IMR-90 (cell line): ENCODE results near the gene C7orf57. TPM values are rescaled to one million over a fixed set of nuclear protein-coding genes. Genes with fewer than 3 reads are reported as not detected.

ENCODE experiments used
- ATAC-seq: fragments of 200-7000 bp; cut with Tn5 transposase; 2 replicates; pipeline ENCODE4 v1.9.1; 2020; ENCODE audit warnings: low read depth, mild to moderate bottlenecking, moderate library complexity
- BruUV-seq: library from RNA; stranded (reverse); fragments of 400-500 nt; replicated peaks from 2 replicates; lab custom pipeline; 2021; lab: Mats Ljungman, UMichigan
- CTCF ChIA-PET: fragments of 300-600 bp; formaldehyde crosslinking; extraction: SDS; loops from one replicate; lab custom pipeline; 2021; ENCODE audit warnings: antibody characterized with exemption; lab: Yijun Ruan, JAX
- POLR2A ChIA-PET: fragments of 300-600 bp; sonication (Branson Sonifier 250); formaldehyde crosslinking; loops from one replicate; lab custom pipeline; 2022; ENCODE audit warnings: antibody characterized with exemption; ENCODE audit not compliant: unreplicated experiment; lab: Charles Lee
- DNase-seq: peaks from one replicate; pipeline ENCODE4 v3.0.0; 2013
- H2AFZ ChIP-seq: replicated peaks from 2 replicates; pipeline ENCODE3; 2013; ENCODE audit warnings: low read length, mild to moderate bottlenecking; ENCODE audit not compliant: poor library complexity
- H2AK5ac ChIP-seq: 2 replicates; pipeline ENCODE4 v1.6.1; 2013; ENCODE audit warnings: low read depth, low read length, inconsistent platforms
- H2AK9ac ChIP-seq: replicated peaks from 2 replicates; pipeline ENCODE3; 2013; ENCODE audit warnings: mild to moderate bottlenecking, low read depth, low read length, moderate library complexity; ENCODE audit not compliant: poor library complexity
- H2BK120ac ChIP-seq: 2 replicates; pipeline ENCODE4 v1.6.1; 2013; ENCODE audit warnings: low read depth, low read length, inconsistent platforms
- H2BK15ac ChIP-seq: 3 replicates; pipeline ENCODE4 v1.6.1; 2013; ENCODE audit warnings: low read depth, low read length, inconsistent platforms
- H2BK20ac ChIP-seq: 2 replicates; pipeline ENCODE4 v1.6.1; 2013; ENCODE audit warnings: low read depth, mild to moderate bottlenecking, inconsistent platforms, low read length, moderate library complexity
- H2BK5ac ChIP-seq: 2 replicates; pipeline ENCODE4 v1.6.1; 2013; ENCODE audit warnings: mild to moderate bottlenecking, low read depth, low read length, inconsistent platforms; ENCODE audit not compliant: poor library complexity, severe bottlenecking
- H3K14ac ChIP-seq: replicated peaks from 2 replicates; pipeline ENCODE4 v1.6.1; 2013; ENCODE audit warnings: low read depth, low read length, inconsistent platforms
- H3K18ac ChIP-seq: 2 replicates; pipeline ENCODE4 v1.6.1; 2013; ENCODE audit warnings: low read depth, low read length, control low read depth
- H3K23ac ChIP-seq: 2 replicates; pipeline ENCODE4 v1.6.1; 2013; ENCODE audit warnings: low read depth, low read length, inconsistent platforms
- H3K27ac ChIP-seq: 2 replicates; pipeline ENCODE4 v1.5.1; 2013; ENCODE audit warnings: mild to moderate bottlenecking, control low read depth, low read length; ENCODE audit not compliant: insufficient read depth
- H3K27me3 ChIP-seq: 2 replicates; pipeline ENCODE4 v1.6.1; 2013; ENCODE audit warnings: low read length; ENCODE audit not compliant: control insufficient read depth, insufficient read depth
- H3K36me3 ChIP-seq: 2 replicates; pipeline ENCODE4 v1.6.1; 2013; ENCODE audit warnings: low read length, mixed read lengths; ENCODE audit not compliant: control insufficient read depth, insufficient read depth
- H3K4ac ChIP-seq: 2 replicates; pipeline ENCODE4 v1.6.1; 2013; ENCODE audit warnings: low read depth, low read length, inconsistent platforms
- H3K4me1 ChIP-seq: 2 replicates; pipeline ENCODE4 v1.6.1; 2013; ENCODE audit warnings: low read length, mixed read lengths; ENCODE audit not compliant: control insufficient read depth, insufficient read depth
- H3K4me2 ChIP-seq: 2 replicates; pipeline ENCODE4 v1.6.1; 2013; ENCODE audit warnings: low read depth, mild to moderate bottlenecking, control low read depth, low read length, moderate library complexity
- H3K4me3 ChIP-seq: 2 replicates; pipeline ENCODE4 v1.5.1; 2013; ENCODE audit warnings: low read depth, mild to moderate bottlenecking, control low read depth, low read length, moderate library complexity; ENCODE audit not compliant: insufficient read depth
- H3K56ac ChIP-seq: 2 replicates; pipeline ENCODE4 v1.6.1; 2013; ENCODE audit warnings: low read length, inconsistent platforms; ENCODE audit not compliant: insufficient read depth; ENCODE audit errors: extremely low read depth
- H3K79me1 ChIP-seq, 2 experiments: 2 replicates each; pipeline ENCODE4 v1.6.1; 2013; ENCODE audit warnings: low read length in 2 of 2, inconsistent platforms in 1 of 2, low read depth in 1 of 2
- H3K9ac ChIP-seq: 2 replicates; pipeline ENCODE4 v1.6.1; 2013; ENCODE audit warnings: low read depth, low read length, control low read depth
- H3K9me1 ChIP-seq: 2 replicates; pipeline ENCODE4 v1.6.1; 2013; ENCODE audit warnings: low read length, inconsistent platforms; ENCODE audit not compliant: insufficient read depth
- H3K9me3 ChIP-seq: 2 replicates; pipeline ENCODE4 v1.6.1; 2013; ENCODE audit warnings: low read length; ENCODE audit not compliant: control insufficient read depth, insufficient read depth
- H4K20me1 ChIP-seq: 2 replicates; pipeline ENCODE4 v1.6.1; 2013; ENCODE audit warnings: low read length, inconsistent platforms; ENCODE audit not compliant: insufficient read depth
- H4K5ac ChIP-seq: 2 replicates; pipeline ENCODE4 v1.6.1; 2013; ENCODE audit warnings: mild to moderate bottlenecking, low read depth, low read length, control low read depth
- H4K8ac ChIP-seq, 2 experiments: 2 replicates each; pipeline ENCODE4 v1.6.1; 2013; ENCODE audit warnings: low read depth in 2 of 2, low read length in 2 of 2, control low read depth in 1 of 2, inconsistent platforms in 1 of 2
- H4K91ac ChIP-seq: 2 replicates; pipeline ENCODE4 v1.6.1; 2013; ENCODE audit warnings: low read depth, low read length, inconsistent platforms; ENCODE audit not compliant: insufficient read depth
- MXI1 ChIP-seq: IDR thresholded peaks from 2 replicates; pipeline ENCODE4 v1.6.1; 2012; ENCODE audit warnings: low read depth, mild to moderate bottlenecking, low read length, moderate library complexity, borderline replicate concordance
- USF2 ChIP-seq: fragments of 150-350 bp; IDR thresholded peaks from 2 replicates; pipeline ENCODE4 v1.6.1; 2017; ENCODE audit warnings: mild to moderate bottlenecking, antibody characterized with exemption, low read length, low read depth
- WGBS, 2 experiments: methylation state at CpG; one replicate each; pipeline versions ENCODE4 v1.1.5 to v1.1.7; 2013; ENCODE audit warnings: missing lambda C conversion rate in 2 of 2; ENCODE audit not compliant: insufficient read length in 1 of 2; ENCODE audit errors: extremely low coverage in 2 of 2; 5-methylcytosine and 5-hydroxymethylcytosine counted together
- dilution Hi-C: fragments of 300-500 bp; cut with HindIII; formaldehyde crosslinking; loops from one replicate; pipeline ENCODE4 v1.14.3; 2018; ENCODE audit warnings: low sequenced_read_pairs; ENCODE audit not compliant: unreplicated experiment
- in situ Hi-C: fragments of 300-500 bp; cut with MboI; formaldehyde crosslinking; loops from 3 replicates; pipeline ENCODE4 v1.14.3; 2019; ENCODE audit warnings: low sequenced_read_pairs, inconsistent platforms, mixed read lengths
- intact Hi-C: fragments of 100-400 bp; cut with micrococcal nuclease; formaldehyde crosslinking; loops from 2 replicates; pipeline ENCODE4 v1.10.0; 2022
- polyA plus RNA-seq, 3 experiments: library from polyadenylated mRNA; depleted of rRNA; stranded (reverse); fragments of >200 nt; gene quantifications; 2 replicates each; pipeline ENCODE4 v1.2.3, GENCODE V29; 2012; ENCODE audit warnings: low replicate concordance in 1 of 3
- total RNA-seq: library from RNA; depleted of rRNA; stranded (reverse); fragments of >200 nt; gene quantifications from 2 replicates; pipeline ENCODE4 v1.2.3, GENCODE V29; 2012

The C7orf57 gene
- total and polyA plus RNA-seq, 2 of the 4 experiments (the other 2 are of a cell fraction), result not detected

GRCh38 chr7:48035967-48036478 lies 680 bp downstream of the C7orf57 start:
- H4K91ac ChIP-seq, result no peak overlapping the region
- H3K4ac ChIP-seq, result no peak overlapping the region
- no peak overlapping the region for H2AK5ac ChIP-seq
- H4K5ac ChIP-seq, result no peak overlapping the region
- H3K4me3 ChIP-seq, result peak overlapping the region; percentile 33
- H2BK20ac ChIP-seq, result no peak overlapping the region
- in situ Hi-C loops, result no loop called here
- no peaks in the 10 kb centered on the region for H3K79me1 ChIP-seq
- no peaks in the 10 kb centered on the region for H3K9me1 ChIP-seq
- H2BK5ac ChIP-seq, result no peak overlapping the region
- dilution Hi-C loops, result no loop called here
- H2BK120ac ChIP-seq, result no peak overlapping the region
- POLR2A ChIA-PET, result no interaction called here
- no peak overlapping the region for H3K23ac ChIP-seq
- no peak overlapping the region for H3K18ac ChIP-seq
- no peak overlapping the region for H3K56ac ChIP-seq
- peak; percentile 27 for ATAC-seq
- H4K8ac ChIP-seq, result no peak overlapping the region
- no peak overlapping the region for H3K14ac ChIP-seq
- intact Hi-C loops, result loop anchor here (2.0 to 5.0 kb wide), 2 partner anchors 53 to 76 kb away; partner anchors contain the start of gene UPP1
- no peaks in the 10 kb centered on the region for H4K20me1 ChIP-seq
- DNase-seq, result peak; percentile 37
- 2% methylated on average over 18 of the region's 42 CpGs; no CpG with 5 or more reads in 1 of the 2 experiments for WGBS, 2 experiments
- TF ChIP-seq USF2, result no peak
- no peak for TF ChIP-seq MXI1
- H3K4me1 ChIP-seq, result no peaks in the 10 kb centered on the region
- no peak overlapping the region for H3K9ac ChIP-seq
- H3K27ac ChIP-seq, result no peak overlapping the region
- H2AK9ac ChIP-seq, result no peak overlapping the region
- CTCF ChIA-PET, result interaction anchor here (0.6 kb wide), 1 partner anchor 67 kb away, joined by 3 read pairs; no protein-coding TSS in a partner anchor
- H3K36me3 ChIP-seq, result no peaks in the 10 kb centered on the region
- H3K9me3 ChIP-seq, result no peaks in the 10 kb centered on the region
- H3K27me3 ChIP-seq, result peaks cover 18% of the 10 kb centered on the region
- no TSS peak for BruUV-seq
- no peak overlapping the region for H2BK15ac ChIP-seq
- H3K4me2 ChIP-seq, result peak overlapping the region; percentile 54
- peak overlapping the region; percentile 93 for H2AFZ ChIP-seq
